Right lung (tissue), 5 donors: ENCODE measurements around the gene SRSF10. TPM values are rescaled to one million over a fixed set of nuclear protein-coding genes. Genes with fewer than 3 reads are reported as not detected.
"Not testable (repeated sequence)": the region's sequence is repeated elsewhere in the genome, so short reads cannot be mapped to it uniquely, and the experiment has no call there.

Experiments used
- DNase-seq, 2 donors: peaks; one replicate each; pipeline ENCODE4 v3.0.0-alpha.2; 2013
- polyA plus RNA-seq, 5 donors: library from polyadenylated mRNA; unstranded; fragments of 120-200 nt; gene quantifications; one replicate each; pipeline versions ENCODE4 v1.2.1 to v1.2.3, GENCODE V29; 2013; ENCODE audit warnings: inconsistent platforms in 1 of 5, low replicate concordance in 1 of 5; ENCODE audit not compliant: insufficient read length in 5 of 5, insufficient read depth in 1 of 5

The SRSF10 gene
- polyA plus RNA-seq, 5 donors, result 191 to 319 (median 294) TPM

DNA sequence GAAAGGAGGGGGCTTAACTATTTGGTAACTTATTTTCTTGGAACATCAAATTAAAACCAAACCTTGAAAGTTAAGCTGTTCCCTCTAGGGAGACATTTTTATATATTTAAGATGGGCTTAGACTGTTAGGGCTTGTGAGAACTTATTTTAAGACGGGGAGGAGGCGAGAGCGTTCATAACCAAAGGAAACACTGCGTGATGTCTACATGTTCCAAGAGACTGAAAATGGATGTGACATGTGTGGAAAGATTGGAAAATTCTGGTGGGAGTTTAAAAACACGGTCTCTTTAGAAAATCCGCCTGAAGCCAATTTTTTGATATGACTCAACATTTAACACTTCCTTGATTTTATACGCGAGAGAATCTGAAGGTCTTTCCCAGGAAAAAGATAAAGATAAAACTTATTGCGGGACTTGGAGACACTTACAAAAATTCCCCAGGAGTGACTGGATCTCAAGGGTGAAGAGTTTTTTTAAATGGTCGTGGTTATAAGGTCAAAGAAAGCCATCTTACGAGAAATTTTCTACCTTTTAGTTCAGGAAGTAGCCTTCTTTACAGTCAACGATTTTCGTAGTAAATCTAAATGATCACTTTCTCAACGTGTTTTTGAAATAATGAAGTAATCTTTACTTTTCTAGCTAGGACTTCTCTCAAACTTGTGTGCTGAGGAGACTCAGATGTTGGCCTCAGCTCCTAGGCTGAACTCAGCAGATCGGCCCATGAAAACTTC is 19.7 kb downstream of the SRSF10 start:
- no peak for DNase-seq

GRCh38 chr1:23959461-23960290 is 20.5 kb downstream of the SRSF10 start, which contains the start of gene PNRC2:
PNRC2 (plus strand) TSS chr1:23959828; CDS start chr1:23961458, 1,630 bp downstream.
- peak; percentile 97 for DNase-seq

GRCh38 chr1:23958810-23959460 is 21.2 kb downstream of the SRSF10 start:
- DNase-seq, result peak; percentile 88 to 90

DNA sequence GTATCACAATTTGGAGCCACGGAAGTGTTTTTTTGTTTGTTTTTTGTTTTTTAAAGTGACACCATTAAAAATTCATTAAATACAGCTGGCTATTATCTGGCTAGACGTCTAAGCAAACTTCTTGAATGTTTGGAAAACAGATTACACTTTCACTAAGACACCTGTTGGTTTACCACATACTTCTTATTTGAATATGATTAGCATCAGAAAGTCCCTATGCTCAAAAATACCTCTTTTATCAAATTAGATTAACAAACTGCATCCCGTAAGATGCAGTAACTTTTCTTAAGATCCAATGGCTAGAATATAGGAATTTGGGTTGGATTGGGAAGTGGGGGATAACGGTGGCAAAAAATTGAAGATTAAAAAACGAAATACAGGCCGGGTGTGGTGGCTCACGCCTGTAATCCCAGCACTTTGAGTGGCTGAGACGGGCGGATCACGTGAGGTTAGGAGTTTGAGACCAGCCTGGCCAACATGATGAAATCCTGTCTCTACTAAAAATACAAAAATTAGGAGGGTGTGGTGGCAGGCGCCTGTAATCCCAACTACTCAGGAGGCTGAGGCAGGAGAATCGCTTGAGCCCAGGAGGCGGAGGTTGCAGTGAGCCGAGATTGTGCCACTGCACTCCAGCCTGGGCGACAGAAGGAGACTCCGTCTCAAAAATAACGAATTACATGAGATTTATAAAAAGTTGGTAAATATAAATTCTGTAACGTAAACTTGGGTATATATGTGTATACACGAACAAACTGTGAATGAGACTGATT is 21.9 kb downstream of the SRSF10 start:
- not testable (repeated sequence) for DNase-seq

- DNase-seq, result no peak
Measured at GRCh38 chr1:23957096-23957495, 23.0 kb downstream of the SRSF10 start.

DNA sequence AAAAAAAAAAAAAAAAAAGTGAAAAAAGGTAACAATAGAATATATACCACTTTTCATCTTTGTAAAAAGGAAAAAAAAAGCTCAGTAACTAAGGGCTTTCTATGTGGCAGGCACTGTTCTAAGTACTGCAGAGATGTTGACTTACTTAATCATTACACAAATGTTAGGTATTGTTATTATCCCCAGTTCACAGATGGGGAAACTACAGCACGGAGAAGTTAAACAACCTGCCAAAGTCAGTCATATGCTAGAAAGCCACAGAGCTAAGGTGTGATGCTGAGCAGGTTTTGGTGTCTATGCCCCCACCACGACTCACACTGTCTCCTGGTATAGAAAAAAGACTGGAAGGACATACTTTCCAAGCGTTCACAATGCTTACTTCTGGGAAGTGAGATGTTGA is 27.1 kb downstream of the SRSF10 start:
- no peak for DNase-seq

- DNase-seq, result no peak
Measured at GRCh38 chr1:23947366-23947765, 32.8 kb downstream of the SRSF10 start.

DNA sequence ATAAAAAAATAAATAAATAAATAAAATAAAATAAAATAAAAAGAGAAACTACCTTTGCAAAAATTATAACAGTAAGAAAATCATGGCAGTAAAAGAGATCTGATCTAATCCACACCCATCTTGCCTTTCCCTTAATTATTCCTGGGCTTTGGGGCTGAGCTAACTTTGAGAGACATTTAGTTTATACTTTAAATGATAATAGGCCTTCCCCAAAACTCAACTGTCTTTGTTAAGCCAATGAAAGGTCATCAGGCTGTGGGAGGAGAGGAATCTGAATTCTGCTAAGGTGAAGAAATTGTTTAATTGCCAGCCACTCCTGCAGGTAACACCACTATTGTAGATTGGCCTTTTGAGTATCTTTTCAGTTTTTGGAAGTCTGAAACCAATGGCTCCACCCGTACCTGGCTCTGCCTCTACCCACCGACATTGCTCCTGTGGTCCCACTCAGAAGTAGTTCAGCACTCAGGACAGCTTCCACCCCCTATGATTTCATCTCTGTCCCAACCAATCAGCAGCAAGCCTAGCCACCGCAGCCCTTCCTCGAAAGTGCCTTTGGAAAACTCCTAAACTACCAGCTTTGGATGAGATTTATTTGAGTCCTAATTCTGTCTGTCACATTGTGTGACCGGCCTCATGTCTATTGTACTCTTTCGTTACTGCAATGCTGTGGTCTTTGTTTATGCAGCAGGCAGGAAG is 43.5 kb downstream of the SRSF10 start:
- DNase-seq, result no peak

DNA sequence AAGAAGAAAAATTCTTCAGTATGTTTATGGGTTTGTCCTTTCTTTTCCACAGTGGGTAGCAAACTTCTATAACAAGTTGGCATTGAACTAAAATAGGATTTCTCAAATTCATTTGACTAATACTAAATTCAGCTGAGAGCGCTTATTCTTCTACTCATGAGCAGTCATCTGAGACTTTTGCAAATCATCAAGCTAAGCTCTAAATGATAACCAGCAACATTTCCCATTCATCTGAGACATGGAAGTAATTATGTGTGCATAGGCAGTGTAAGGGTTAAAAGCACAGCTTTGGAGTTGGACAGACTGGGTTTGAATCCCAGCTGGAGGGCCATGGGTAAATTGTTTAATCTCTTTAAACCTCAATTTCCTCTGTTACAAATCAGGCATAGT is 48.6 kb downstream of the SRSF10 start:
- no peak for DNase-seq

DNA sequence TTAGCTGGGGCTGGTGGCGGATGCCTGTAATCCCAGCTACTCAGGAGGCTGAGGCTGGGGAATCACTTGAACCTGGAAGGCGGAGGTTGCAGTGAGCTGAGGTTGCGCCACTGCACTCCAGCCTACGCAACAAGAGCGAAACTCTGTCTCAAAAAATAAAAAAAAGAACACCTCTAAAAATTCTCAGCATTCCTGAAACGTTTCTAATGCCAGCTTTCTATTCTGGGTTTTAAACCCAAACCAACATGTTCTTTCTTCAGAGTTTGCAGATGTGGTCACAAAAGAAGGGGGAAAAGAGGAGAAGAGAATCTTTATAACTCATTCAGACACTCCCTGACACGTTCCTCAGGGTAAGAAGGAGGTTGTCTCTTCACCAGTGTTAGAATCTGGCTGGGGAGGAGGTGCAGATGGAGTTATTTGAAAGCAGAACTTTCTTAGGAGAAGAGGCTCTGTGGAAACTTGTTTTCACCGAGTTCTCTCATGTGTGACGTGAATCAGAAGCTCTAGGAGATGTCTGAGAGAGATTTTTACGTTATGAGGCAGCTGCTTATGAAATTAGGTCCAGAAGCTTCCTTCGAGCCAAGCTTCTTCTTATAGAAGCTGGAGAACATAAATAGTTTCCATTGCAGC is 49.2 kb downstream of the SRSF10 start:
- DNase-seq, result peak in 1 of 2 donors; percentile 15

DNA sequence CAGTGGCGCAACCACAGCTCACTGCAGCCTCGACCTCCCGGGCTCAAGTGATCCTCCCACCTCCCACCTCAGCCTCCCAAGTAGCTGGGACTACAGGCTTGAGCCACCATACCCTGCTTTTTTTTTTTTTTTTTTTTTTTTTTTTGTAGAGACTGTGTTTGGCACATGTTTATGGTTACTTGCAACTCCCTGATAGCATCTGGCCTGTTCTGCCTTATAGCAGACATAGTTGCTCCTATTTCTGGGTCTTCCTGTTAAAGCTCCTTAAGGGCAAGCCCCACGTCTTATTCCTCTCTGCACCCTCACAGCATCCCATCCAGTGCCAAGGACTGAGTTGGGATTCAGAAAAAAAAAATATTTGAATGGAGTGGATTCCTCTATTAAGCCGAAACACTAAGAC is 49.9 kb downstream of the SRSF10 start:
- DNase-seq, result no peak

- no peak for DNase-seq
Measured at GRCh38 chr1:23928789-23929188, 51.3 kb downstream of the SRSF10 start.

DNA sequence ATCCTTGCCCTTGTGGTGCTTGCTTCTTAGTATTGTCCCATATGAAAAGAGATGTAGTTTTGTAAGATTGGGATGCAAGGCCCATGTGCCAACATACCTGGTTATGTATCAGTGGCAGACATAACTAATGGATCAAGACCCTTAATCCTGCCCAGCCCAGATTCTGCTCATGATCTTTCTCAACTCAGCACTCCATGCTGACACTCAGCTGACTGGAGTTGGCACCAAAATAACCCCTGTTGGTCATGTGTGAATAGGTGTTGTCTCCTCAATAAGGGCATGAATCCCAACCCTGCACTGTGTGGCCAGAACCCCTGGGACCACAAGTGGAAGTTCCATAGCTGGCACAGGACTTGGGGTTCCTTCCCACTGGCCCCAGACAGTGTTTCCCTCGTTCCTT is 53.0 kb downstream of the SRSF10 start:
- DNase-seq, result no peak

DNA sequence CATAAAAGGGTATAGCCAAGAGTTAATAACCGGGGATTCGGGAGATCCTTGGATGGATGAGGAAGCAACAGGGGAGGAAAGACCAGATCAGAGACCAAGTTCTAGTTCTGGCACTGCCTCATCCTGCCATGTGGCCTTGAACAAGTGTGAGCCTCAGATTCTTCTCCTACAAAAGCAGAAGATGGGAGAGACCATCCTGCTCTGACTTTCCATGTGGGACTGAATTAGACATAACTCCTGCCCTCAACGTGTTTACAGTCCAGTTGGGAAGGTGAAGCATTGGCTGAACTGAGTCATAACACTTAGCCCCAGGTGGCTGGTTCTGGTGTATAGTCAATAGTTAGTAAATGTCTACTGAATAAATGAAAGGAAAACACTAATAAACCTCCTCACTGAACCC is 54.8 kb downstream of the SRSF10 start:
- DNase-seq, result no peak

- DNase-seq, result no peak
Measured at GRCh38 chr1:23924601-23925000, 55.5 kb downstream of the SRSF10 start.

GRCh38 chr1:23923592-23924499 is 56.3 kb downstream of the SRSF10 start:
- DNase-seq, result no peak

GRCh38 chr1:23922321-23922943 is 57.7 kb downstream of the SRSF10 start:
- no peak for DNase-seq

DNA sequence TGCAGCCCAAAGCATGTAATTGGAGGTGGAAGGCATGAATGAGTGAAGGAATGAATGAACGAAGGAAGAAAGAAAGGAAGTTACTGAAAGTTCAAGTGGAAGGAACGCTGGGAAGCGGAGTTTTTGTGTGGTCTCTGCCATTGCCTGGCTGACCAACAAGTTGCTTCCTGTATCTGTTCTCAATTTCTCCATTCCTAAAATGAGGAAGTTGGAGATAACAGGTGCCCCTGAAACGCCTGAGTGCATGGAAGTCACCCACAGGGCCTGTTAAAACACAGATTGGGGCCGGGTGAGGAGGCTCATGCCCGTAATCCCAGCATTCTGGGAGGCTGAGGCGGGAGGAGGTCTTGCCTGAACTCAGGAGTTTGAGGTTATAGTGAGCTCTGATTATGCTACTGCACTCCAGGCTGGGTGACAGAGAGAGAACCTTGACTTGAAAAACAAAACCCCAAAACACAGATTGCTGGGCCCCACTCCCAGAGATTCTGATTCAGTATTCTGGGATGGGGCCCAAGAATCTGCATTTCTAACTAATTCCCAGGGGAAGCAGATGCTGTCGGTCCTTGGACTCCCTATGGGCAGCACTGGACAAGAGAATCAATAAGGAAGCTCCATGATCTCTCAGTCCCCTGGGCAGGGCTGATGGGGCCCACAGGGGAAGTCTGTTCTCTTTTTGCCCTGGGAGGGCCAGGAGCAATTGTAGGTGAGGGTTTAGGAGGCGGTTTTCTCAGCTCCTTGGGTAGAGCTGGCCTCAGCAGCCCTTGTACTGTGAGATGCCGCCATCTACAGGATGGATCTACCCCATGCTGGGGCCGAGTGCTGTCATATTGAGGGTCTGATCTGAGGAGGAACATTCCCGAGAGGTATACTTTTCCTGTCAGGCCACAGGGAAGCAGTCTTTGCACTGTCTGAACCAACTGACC is 63.7 kb downstream of the SRSF10 start:
- peak; percentile 47 to 49 for DNase-seq
